Hepatocyte (in vitro differentiated cells): Measurements from ENCODE around the gene IKBIP. TPM values are rescaled to one million over a fixed set of nuclear protein-coding genes. Genes with fewer than 3 reads are reported as not detected.

Experiments
- DNase-seq: peaks from one replicate; pipeline ENCODE4 v3.0.0-alpha.2; 2016; ENCODE audit warnings: low spot score
- H2AFZ ChIP-seq: fragments of 200-600 bp; sonication (generic); 2 replicates; pipeline ENCODE4 v1.6.0; 2016; ENCODE audit warnings: antibody characterized with exemption, mild to moderate bottlenecking
- H3K27ac ChIP-seq: fragments of 200-600 bp; sonication (generic); 2 replicates; pipeline ENCODE4 v1.5.1; 2016; ENCODE audit warnings: mild to moderate bottlenecking
- H3K27me3 ChIP-seq: fragments of 200-600 bp; sonication (generic); 2 replicates; pipeline ENCODE4 v1.6.1; 2016
- H3K36me3 ChIP-seq: fragments of 200-600 bp; sonication (generic); replicated peaks from 2 replicates; pipeline ENCODE4 v1.5.1; 2016; ENCODE audit warnings: low read depth; ENCODE audit not compliant: insufficient read depth
- H3K4me1 ChIP-seq: fragments of 200-600 bp; sonication (generic); 2 replicates; pipeline ENCODE4 v1.5.1; 2016; ENCODE audit warnings: mild to moderate bottlenecking, moderate library complexity; ENCODE audit not compliant: insufficient read depth
- H3K4me2 ChIP-seq: fragments of 200-600 bp; sonication (generic); 2 replicates; pipeline ENCODE4 v1.6.0; 2016
- H3K4me3 ChIP-seq: fragments of 200-600 bp; sonication (generic); 2 replicates; pipeline ENCODE4 v1.5.1; 2016; ENCODE audit warnings: mild to moderate bottlenecking
- H3K79me2 ChIP-seq: fragments of 200-600 bp; sonication (generic); 2 replicates; pipeline ENCODE4 v1.6.0; 2017; ENCODE audit warnings: mild to moderate bottlenecking
- H3K9me2 ChIP-seq: fragments of 200-600 bp; sonication (generic); replicated peaks from 2 replicates; pipeline ENCODE4 v1.6.0; 2017; ENCODE audit warnings: mild to moderate bottlenecking; ENCODE audit not compliant: insufficient read depth
- H3K9me3 ChIP-seq: fragments of 200-600 bp; sonication (generic); 2 replicates; pipeline ENCODE4 v1.5.1; 2016; ENCODE audit warnings: low read depth, mild to moderate bottlenecking
- H4K20me1 ChIP-seq: fragments of 200-600 bp; sonication (generic); 2 replicates; pipeline ENCODE4 v1.6.0; 2016; ENCODE audit warnings: mild to moderate bottlenecking; ENCODE audit not compliant: insufficient read depth, poor library complexity, severe bottlenecking
- CTCF ChIP-seq: fragments of 200-600 bp; sonication (generic); IDR thresholded peaks from 2 replicates; pipeline ENCODE4 v1.5.1; 2016; ENCODE audit warnings: antibody characterized with exemption, mild to moderate bottlenecking; ENCODE audit not compliant: poor library complexity
- EZH2 ChIP-seq: fragments of 200-600 bp; sonication (generic); IDR thresholded peaks from 2 replicates; pipeline ENCODE4 v1.6.1; 2016; ENCODE audit warnings: antibody characterized with exemption, mild to moderate bottlenecking, borderline replicate concordance
- EZH2phosphoT487 ChIP-seq: fragments of 200-600 bp; sonication (generic); IDR thresholded peaks from one replicate; pipeline ENCODE4 v1.6.1; 2018; ENCODE audit warnings: antibody characterized with exemption, mild to moderate bottlenecking, low read depth, moderate library complexity; ENCODE audit not compliant: unreplicated experiment, severe bottlenecking
- WGBS: methylation state at CpG from one replicate; pipeline ENCODE4 v1.1.6; 2016; ENCODE audit warnings: low lambda C conversion rate; ENCODE audit errors: missing lambda C conversion rate; 5-methylcytosine and 5-hydroxymethylcytosine counted together
- polyA plus RNA-seq: library from polyadenylated mRNA; unstranded; fragments of >200 nt; fragmentation: Nextera tagmentation; extraction: Ambion mirVana; gene quantifications from 2 replicates; pipeline ENCODE4 v1.2.1, GENCODE V29; 2016
- total RNA-seq: library from RNA; depleted of rRNA; stranded (reverse); fragments of >200 nt; gene quantifications from 2 replicates; pipeline ENCODE4 v1.2.3, GENCODE V29; 2014

Gene IKBIP
- total and polyA plus RNA-seq, 2 experiments from 2014 or later, result 38.0 to 45.5 TPM

GRCh38 chr12:98684199-98684598, 39.6 kb upstream of the IKBIP start:
- no peaks in the 10 kb centered on the region for H3K9me3 ChIP-seq
- no peaks in the 10 kb centered on the region for H3K79me2 ChIP-seq
- H3K4me2 ChIP-seq, result no peak overlapping the region
- H3K36me3 ChIP-seq, result no peaks in the 10 kb centered on the region
- no peaks in the 10 kb centered on the region for H3K4me1 ChIP-seq
- H4K20me1 ChIP-seq, result no peaks in the 10 kb centered on the region
- DNase-seq, result no peak
- no peaks in the 10 kb centered on the region for H3K9me2 ChIP-seq
- no peak overlapping the region for H3K4me3 ChIP-seq
- H3K27ac ChIP-seq, result no peak overlapping the region
- H2AFZ ChIP-seq, result no peak overlapping the region
- WGBS, result 88% methylated on average over 2 of the region's 2 CpGs
- H3K27me3 ChIP-seq, result no peaks in the 10 kb centered on the region
- no peak for TF ChIP-seq EZH2phosphoT487
- no peak for TF ChIP-seq CTCF
- no peak for TF ChIP-seq EZH2

DNA sequence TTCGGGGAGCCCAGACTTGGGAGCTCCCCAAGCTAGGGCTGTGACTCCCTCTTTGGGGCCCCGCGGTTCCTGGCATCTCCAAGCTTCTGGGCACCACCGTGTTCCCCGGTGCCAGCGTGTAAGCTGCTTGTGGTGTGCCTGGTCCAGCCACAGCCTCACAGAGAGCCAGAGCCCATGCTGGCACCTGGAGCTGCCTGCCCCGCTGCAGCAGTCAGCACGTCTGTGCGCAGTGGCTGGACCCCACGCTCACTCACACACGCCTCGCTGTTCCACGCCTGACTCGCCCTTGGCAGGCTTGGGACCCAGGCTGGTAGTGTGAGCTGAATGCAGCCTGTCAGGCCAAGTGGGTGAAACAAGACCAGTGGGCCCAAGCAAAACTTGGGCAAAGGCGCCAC, 35.0 kb upstream of the IKBIP start:
- no peak for DNase-seq
- H3K27me3 ChIP-seq, result no peaks in the 10 kb centered on the region
- no peaks in the 10 kb centered on the region for H3K79me2 ChIP-seq
- H3K4me3 ChIP-seq, result no peak overlapping the region
- 91% methylated on average over 13 of the region's 15 CpGs for WGBS
- no peaks in the 10 kb centered on the region for H3K9me2 ChIP-seq
- no peaks in the 10 kb centered on the region for H3K4me1 ChIP-seq
- no peak overlapping the region for H3K27ac ChIP-seq
- no peak overlapping the region for H3K4me2 ChIP-seq
- no peaks in the 10 kb centered on the region for H4K20me1 ChIP-seq
- H3K9me3 ChIP-seq, result no peaks in the 10 kb centered on the region
- H3K36me3 ChIP-seq, result no peaks in the 10 kb centered on the region
- H2AFZ ChIP-seq, result no peak overlapping the region
- TF ChIP-seq CTCF (no peak), EZH2 (no peak), EZH2phosphoT487 (no peak)

DNA sequence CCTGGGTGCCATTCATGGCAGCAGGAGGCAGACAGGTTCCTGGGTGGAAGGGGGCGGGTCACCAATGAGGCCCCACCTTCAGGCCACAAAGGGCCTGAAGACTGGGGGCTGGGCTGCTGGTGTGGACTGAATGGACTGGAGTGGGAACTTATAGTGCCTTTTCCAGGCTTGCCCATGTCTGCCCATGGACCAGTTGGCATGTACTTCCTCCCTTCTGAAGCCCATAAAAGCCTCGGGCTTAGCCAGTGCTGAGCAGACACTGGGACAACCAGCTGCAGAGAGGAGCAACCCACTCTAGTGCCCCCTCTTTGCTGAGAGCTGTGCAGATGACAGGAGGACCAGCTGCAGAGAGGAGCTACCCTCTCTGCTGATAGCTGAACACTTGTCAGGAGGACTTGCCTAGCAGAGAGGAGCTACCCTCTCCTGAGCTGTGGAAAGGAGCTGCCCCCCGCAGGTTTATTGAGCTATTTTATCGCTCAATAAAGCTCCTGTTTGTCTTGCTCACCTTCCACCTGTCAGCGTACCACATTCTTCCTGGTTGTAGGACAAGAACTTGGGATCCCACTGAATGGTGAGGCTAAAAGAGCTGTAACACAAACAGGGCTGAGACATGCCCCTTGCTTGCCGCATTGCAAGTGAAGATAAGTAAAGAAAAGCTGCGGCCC, 34.5 kb upstream of the IKBIP start:
- WGBS, result 95% methylated on average over 7 of the region's 7 CpGs
- Histone ChIP-seq H2AFZ (no peak overlapping the region), H3K9me2 (no peaks in the 10 kb centered on the region), H3K27ac (no peak overlapping the region), H3K27me3 (no peaks in the 10 kb centered on the region), H3K36me3 (no peaks in the 10 kb centered on the region), H3K79me2 (no peaks in the 10 kb centered on the region), H3K9me3 (no peaks in the 10 kb centered on the region), H3K4me1 (no peaks in the 10 kb centered on the region), H3K4me2 (no peak overlapping the region), H3K4me3 (no peak overlapping the region), H4K20me1 (no peaks in the 10 kb centered on the region)
- TF ChIP-seq EZH2 (no peak), EZH2phosphoT487 (no peak)
- no peak for DNase-seq

- Histone ChIP-seq H3K4me3 (no peak overlapping the region), H3K9me3 (no peaks in the 10 kb centered on the region), H3K79me2 (no peaks in the 10 kb centered on the region), H3K4me1 (no peaks in the 10 kb centered on the region), H3K27me3 (no peaks in the 10 kb centered on the region), H2AFZ (no peak overlapping the region), H4K20me1 (no peaks in the 10 kb centered on the region), H3K9me2 (no peaks in the 10 kb centered on the region), H3K36me3 (no peaks in the 10 kb centered on the region), H3K27ac (no peak overlapping the region), H3K4me2 (no peak overlapping the region)
- TF ChIP-seq CTCF, result no peak
- TF ChIP-seq EZH2, result no peak
- TF ChIP-seq EZH2phosphoT487, result no peak
- no peak for DNase-seq
- WGBS, result 92% methylated on average over 15 of the region's 15 CpGs
Measured at GRCh38 chr12:98678236-98678945, 33.8 kb upstream of the IKBIP start.
